ENCODE results near the gene USH1C.

GRCh38 chr11:17510507-17511206 is 33.6 kb downstream of the USH1C start:
- TF ChIP-seq EP300 (IDR thresholded peaks at IDR 0.05) = no peak
- TF ChIP-seq, protein P1, sequence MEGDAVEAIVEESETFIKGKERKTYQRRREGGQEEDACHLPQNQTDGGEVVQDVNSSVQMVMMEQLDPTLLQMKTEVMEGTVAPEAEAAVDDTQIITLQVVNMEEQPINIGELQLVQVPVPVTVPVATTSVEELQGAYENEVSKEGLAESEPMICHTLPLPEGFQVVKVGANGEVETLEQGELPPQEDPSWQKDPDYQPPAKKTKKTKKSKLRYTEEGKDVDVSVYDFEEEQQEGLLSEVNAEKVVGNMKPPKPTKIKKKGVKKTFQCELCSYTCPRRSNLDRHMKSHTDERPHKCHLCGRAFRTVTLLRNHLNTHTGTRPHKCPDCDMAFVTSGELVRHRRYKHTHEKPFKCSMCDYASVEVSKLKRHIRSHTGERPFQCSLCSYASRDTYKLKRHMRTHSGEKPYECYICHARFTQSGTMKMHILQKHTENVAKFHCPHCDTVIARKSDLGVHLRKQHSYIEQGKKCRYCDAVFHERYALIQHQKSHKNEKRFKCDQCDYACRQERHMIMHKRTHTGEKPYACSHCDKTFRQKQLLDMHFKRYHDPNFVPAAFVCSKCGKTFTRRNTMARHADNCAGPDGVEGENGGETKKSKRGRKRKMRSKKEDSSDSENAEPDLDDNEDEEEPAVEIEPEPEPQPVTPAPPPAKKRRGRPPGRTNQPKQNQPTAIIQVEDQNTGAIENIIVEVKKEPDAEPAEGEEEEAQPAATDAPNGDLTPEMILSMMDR (IDR thresholded peaks at IDR 0.05) = no peak
- no peak for TF ChIP-seq POLR2A (IDR thresholded peaks at IDR 0.05)

All from ovary (tissue), 3 donors.